Sigmoid colon (tissue), 7 donors: ENCODE data around the gene POLN. TPM values are rescaled to one million over a fixed set of nuclear protein-coding genes. Genes with fewer than 3 reads are reported as not detected.

ENCODE experiments used
- DNase-seq: peaks from one replicate; pipeline ENCODE4 v3.0.0-alpha.2; 2019
- H3K27ac ChIP-seq, 4 donors: fragments of 200-600 bp; sonication (generic); one replicate each; pipeline ENCODE4 v1.5.1; 2016 to 2019; ENCODE audit warnings: mild to moderate bottlenecking in 1 of 4
- H3K27me3 ChIP-seq, 3 donors: fragments of 200-600 bp; sonication (generic); one replicate each; pipeline ENCODE4 v1.5.1; 2019; ENCODE audit warnings: mild to moderate bottlenecking in 1 of 3
- H3K36me3 ChIP-seq, 4 donors: fragments of 200-600 bp; sonication (generic); one replicate each; pipeline ENCODE4 v1.5.1; 2016 to 2019
- H3K4me1 ChIP-seq, 4 donors: fragments of 200-600 bp; sonication (generic); one replicate each; pipeline ENCODE4 v1.5.1; 2017 to 2019
- H3K4me3 ChIP-seq, 4 donors: fragments of 200-600 bp; sonication (generic); one replicate each; pipeline ENCODE4 v1.5.1; 2017 to 2019; ENCODE audit warnings: mild to moderate bottlenecking in 2 of 4, moderate library complexity in 1 of 4
- H3K9me3 ChIP-seq, 4 donors: fragments of 200-600 bp in 3 of 4; sonication (generic) in 3 of 4; one replicate each; pipeline versions ENCODE4 v1.5.1 to v1.6.1; 2013 to 2019
- CTCF ChIP-seq, 4 experiments: fragments of 450-650 bp in 3 of 4; fragments of 200-600 bp in 1 of 4; IDR thresholded peaks; one replicate each; pipeline ENCODE4 v1.5.1; 2016 to 2019; ENCODE audit warnings: antibody characterized with exemption in 4 of 4, mild to moderate bottlenecking in 3 of 4, moderate library complexity in 2 of 4
- EP300 ChIP-seq, 4 donors: sonication (generic); formaldehyde crosslinking; IDR thresholded peaks; one replicate each; pipeline ENCODE4 v1.6.1; 2017; ENCODE audit warnings: antibody characterized with exemption in 4 of 4
- POLR2A ChIP-seq, 2 donors: fragments of 450-650 bp; IDR thresholded peaks; one replicate each; pipeline ENCODE4 v1.6.1; 2016; ENCODE audit warnings: antibody characterized with exemption in 2 of 2, mild to moderate bottlenecking in 2 of 2, moderate library complexity in 2 of 2
- POLR2AphosphoS5 ChIP-seq, 4 donors: sonication (generic); formaldehyde crosslinking; IDR thresholded peaks; one replicate each; pipeline ENCODE4 v1.6.1; 2017; ENCODE audit warnings: antibody characterized with exemption in 4 of 4
- WGBS, 2 donors: extraction: QIAGEN DNeasy Blood & Tissue Kit; methylation state at CpG; one replicate each; pipeline ENCODE4 v1.1.7; 2013; 5-methylcytosine and 5-hydroxymethylcytosine counted together
- intact Hi-C: fragments of 100-400 bp; cut with DNase I; formaldehyde crosslinking; loops from one replicate; pipeline ENCODE4 v1.15.1; 2023
- polyA plus RNA-seq, 3 donors: library from polyadenylated mRNA; stranded (reverse); fragments of 200-250 nt; gene quantifications; one replicate each; pipeline ENCODE4 v1.2.3, GENCODE V29; 2013
- total RNA-seq, 4 donors: library from RNA; depleted of rRNA; stranded (reverse); fragments of >200 nt; gene quantifications; one replicate each; pipeline ENCODE4 v1.1.0, GENCODE V29; 2016
- donor health status: healthy with polysubstance abuse.
- donor health status: Bipolar disorder and iron deficiency.
- donor health status: healthy.

Gene POLN
- total and polyA plus RNA-seq, 7 donors = 0.60 to 9.4 (median 2.0) TPM; not detected in 1

GRCh38 chr4:2087170-2087569 lies 154.8 kb downstream of the POLN start:
- H3K27ac ChIP-seq = no peak overlapping the region
- H3K4me1 ChIP-seq = no peaks in the 10 kb centered on the region
- no peak for DNase-seq
- TF ChIP-seq EP300 (IDR thresholded peaks at IDR 0.05) = no peak
- no peak for TF ChIP-seq POLR2AphosphoS5 (IDR thresholded peaks at IDR 0.05)
- TF ChIP-seq CTCF (IDR thresholded peaks at IDR 0.05) = no peak
- TF ChIP-seq POLR2A (IDR thresholded peaks at IDR 0.05) = no peak
- H3K36me3 ChIP-seq = no peaks in the 10 kb centered on the region
- no peak overlapping the region for H3K4me3 ChIP-seq
- H3K9me3 ChIP-seq = no peaks in the 10 kb centered on the region
- no peaks in the 10 kb centered on the region for H3K27me3 ChIP-seq
- intact Hi-C loops = no loop called here

GRCh38 chr4:2085496-2085901 lies 156.4 kb downstream of the POLN start:
- Histone ChIP-seq H3K9me3 (no peaks in the 10 kb centered on the region), H3K27ac (no peak overlapping the region), H3K4me1 (no peaks in the 10 kb centered on the region), H3K27me3 (no peaks in the 10 kb centered on the region), H3K36me3 (no peaks in the 10 kb centered on the region), H3K4me3 (no peak overlapping the region)
- peak; percentile 54 for DNase-seq
- TF ChIP-seq EP300 (IDR thresholded peaks at IDR 0.05) (no peak), POLR2AphosphoS5 (IDR thresholded peaks at IDR 0.05) (no peak), POLR2A (IDR thresholded peaks at IDR 0.05) (no peak), CTCF (IDR thresholded peaks at IDR 0.05) (no peak)
- 91 to 94% methylated on average over 8 of the region's 8 CpGs for WGBS, 2 donors
- intact Hi-C loops = no loop called here

- H3K4me1 ChIP-seq = no peaks in the 10 kb centered on the region
- intact Hi-C loops = no loop called here
- WGBS, 2 donors = 90 to 91% methylated on average over 13 of the region's 13 CpGs
- H3K4me3 ChIP-seq = no peak overlapping the region
- H3K9me3 ChIP-seq = no peaks in the 10 kb centered on the region
- TF ChIP-seq POLR2AphosphoS5 (IDR thresholded peaks at IDR 0.05) (no peak), CTCF (IDR thresholded peaks at IDR 0.05) (no peak), EP300 (IDR thresholded peaks at IDR 0.05) (no peak), POLR2A (IDR thresholded peaks at IDR 0.05) (no peak)
- no peaks in the 10 kb centered on the region for H3K27me3 ChIP-seq
- peak; percentile 43 for DNase-seq
- no peaks in the 10 kb centered on the region for H3K36me3 ChIP-seq
- no peak overlapping the region for H3K27ac ChIP-seq
Observed at GRCh38 chr4:2084316-2084715, 157.6 kb downstream of the POLN start.

- Histone ChIP-seq H3K27me3 (no peaks in the 10 kb centered on the region), H3K4me1 (no peaks in the 10 kb centered on the region), H3K9me3 (no peaks in the 10 kb centered on the region), H3K36me3 (no peaks in the 10 kb centered on the region), H3K4me3 (no peak overlapping the region), H3K27ac (no peak overlapping the region)
- DNase-seq = peak; percentile 10
- intact Hi-C loops = no loop called here
- 80 to 82% methylated on average over 6 of the region's 6 CpGs for WGBS, 2 donors
- TF ChIP-seq POLR2AphosphoS5 (IDR thresholded peaks at IDR 0.05) (no peak), EP300 (IDR thresholded peaks at IDR 0.05) (no peak), CTCF (IDR thresholded peaks at IDR 0.05) (no peak), POLR2A (IDR thresholded peaks at IDR 0.05) (no peak)
Observed at GRCh38 chr4:2083826-2084160, 158.1 kb downstream of the POLN start.

- TF ChIP-seq EP300 (IDR thresholded peaks at IDR 0.05) (no peak), CTCF (IDR thresholded peaks at IDR 0.05) (no peak), POLR2AphosphoS5 (IDR thresholded peaks at IDR 0.05) (no peak), POLR2A (IDR thresholded peaks at IDR 0.05) (no peak)
- Histone ChIP-seq H3K4me3 (no peak overlapping the region), H3K27me3 (no peaks in the 10 kb centered on the region), H3K4me1 (no peaks in the 10 kb centered on the region), H3K36me3 (no peaks in the 10 kb centered on the region), H3K27ac (no peak overlapping the region), H3K9me3 (no peaks in the 10 kb centered on the region)
- DNase-seq = peak; percentile 15
- 85 to 86% methylated on average over 15 of the region's 15 CpGs for WGBS, 2 donors
- intact Hi-C loops = no loop called here
Observed at GRCh38 chr4:2083116-2083825, 158.7 kb downstream of the POLN start.
